OCI-LY7 (cell line): ENCODE measurements around the gene NOL6.

Source experiments
- CTCF ChIP-seq: fragments of 200-600 bp; sonication (generic); conservative IDR thresholded peaks from 2 replicates; pipeline ENCODE4 v1.5.1; 2014; ENCODE audit warnings: mild to moderate bottlenecking, antibody characterized with exemption, low read length, moderate library complexity, mixed read lengths
- EZH2phosphoT487 ChIP-seq: fragments of 200-600 bp; sonication (generic); IDR thresholded peaks from 2 replicates; pipeline ENCODE4 v1.6.1; 2018; ENCODE audit warnings: low read depth, borderline replicate concordance, mild to moderate bottlenecking, mixed run types, antibody characterized with exemption, low read length, moderate library complexity, mixed read lengths

- TF ChIP-seq CTCF (no peak), EZH2phosphoT487 (no peak)
These were observed 55.6 kb downstream of the NOL6 start for GRCh38 chr9:33418090-33418489.
